GM18951 (cell line): ENCODE measurements around the gene MCEMP1.

ENCODE experiments used
- POLR2A ChIP-seq: IDR thresholded peaks from 4 replicates; pipeline ENCODE4 v1.6.1; 2011; ENCODE audit warnings: mild to moderate bottlenecking; ENCODE audit not compliant: insufficient read length, insufficient read depth; ENCODE audit errors: extremely low read depth
- in situ Hi-C: fragments of 300-500 bp; cut with MboI; formaldehyde crosslinking; loops from one replicate; pipeline ENCODE4 v1.12.0; 2022; ENCODE audit warnings: low sequenced_read_pairs, mixed read lengths, inconsistent platforms; ENCODE audit not compliant: unreplicated experiment

The MCEMP1 gene

DNA sequence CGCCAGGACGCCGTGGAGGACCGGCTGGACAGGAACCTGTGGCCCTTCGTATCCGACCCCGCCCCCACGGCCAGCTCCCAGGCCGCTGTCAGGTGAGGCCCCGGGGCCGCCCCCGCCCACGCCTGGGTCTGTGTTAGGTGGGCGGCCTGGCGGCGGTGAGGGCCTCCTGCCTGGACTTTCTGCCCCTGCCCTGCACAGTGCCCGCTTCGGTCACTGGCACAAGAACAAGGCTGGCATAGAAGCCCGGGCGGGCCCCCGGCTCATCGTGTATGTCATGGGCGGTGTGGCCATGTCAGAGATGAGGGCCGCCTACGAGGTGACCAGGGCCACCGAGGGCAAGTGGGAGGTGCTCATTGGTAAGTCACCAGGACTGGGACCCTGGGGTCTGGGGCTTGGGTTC, 29.7 kb upstream of the MCEMP1 start:
- no peak for TF ChIP-seq POLR2A
- in situ Hi-C loops = loop anchor here (10.0 kb wide), 1 partner anchor 158 kb away; no protein-coding TSS in a partner anchor

DNA sequence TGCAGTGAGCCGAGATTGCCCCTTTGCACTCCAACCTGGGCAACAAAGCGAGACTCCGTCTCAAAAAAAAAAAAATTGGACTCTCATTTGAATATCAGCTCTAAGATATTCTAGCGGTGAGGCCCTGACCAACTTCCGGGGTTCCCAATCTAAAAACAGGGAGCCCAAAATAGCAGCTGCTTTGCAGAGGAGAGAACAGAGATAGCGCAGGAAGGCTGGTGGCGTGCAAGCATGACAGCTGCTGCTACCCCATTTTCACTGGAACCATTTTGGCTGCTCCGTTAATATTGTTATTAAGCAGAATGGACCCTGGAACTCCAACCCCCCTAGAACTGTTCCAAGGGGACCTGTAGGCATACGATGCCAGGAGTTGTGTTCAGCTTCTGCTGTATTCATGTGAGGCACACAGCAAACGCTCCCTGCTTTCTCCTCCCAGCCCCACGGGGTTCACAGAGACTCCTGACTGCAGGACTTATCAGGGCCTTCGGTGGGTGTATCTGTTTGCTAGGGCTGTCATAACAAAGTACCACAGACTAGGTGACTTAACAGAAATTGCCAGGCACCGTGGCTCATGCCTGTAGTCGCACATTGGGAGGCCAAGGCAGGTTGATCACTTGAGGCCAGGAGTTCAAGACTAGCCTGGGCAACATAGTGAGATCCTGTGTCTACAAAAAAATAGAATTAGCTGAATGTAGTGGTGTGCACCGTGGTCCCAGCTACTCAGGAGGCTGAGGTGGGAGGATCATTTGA, 28.4 kb upstream of the MCEMP1 start:
- TF ChIP-seq POLR2A = no peak
- in situ Hi-C loops = loop anchor here (10.0 kb wide), 1 partner anchor 156 kb away; no protein-coding TSS in a partner anchor

DNA sequence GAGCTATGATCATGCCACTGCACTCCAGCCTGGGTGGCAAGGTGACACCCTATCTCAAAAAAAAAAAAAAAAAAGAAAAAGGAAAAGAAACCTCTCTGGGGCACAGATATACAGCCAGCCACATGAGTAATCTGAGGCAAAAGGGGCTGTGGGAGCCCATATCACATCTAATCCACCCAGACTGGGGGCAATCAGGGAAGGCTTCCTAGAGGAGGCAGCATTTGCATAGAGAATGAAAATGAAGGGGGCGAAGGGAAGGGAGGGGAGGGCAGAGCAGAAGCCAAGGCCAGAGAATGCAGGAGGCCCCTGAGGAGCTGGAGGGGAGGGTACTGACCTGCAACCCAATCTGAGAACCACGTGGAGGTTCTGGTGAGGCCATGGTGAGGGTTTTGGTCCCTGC, 26.7 kb upstream of the MCEMP1 start:
- TF ChIP-seq POLR2A = no peak
- in situ Hi-C loops = no loop called here

DNA sequence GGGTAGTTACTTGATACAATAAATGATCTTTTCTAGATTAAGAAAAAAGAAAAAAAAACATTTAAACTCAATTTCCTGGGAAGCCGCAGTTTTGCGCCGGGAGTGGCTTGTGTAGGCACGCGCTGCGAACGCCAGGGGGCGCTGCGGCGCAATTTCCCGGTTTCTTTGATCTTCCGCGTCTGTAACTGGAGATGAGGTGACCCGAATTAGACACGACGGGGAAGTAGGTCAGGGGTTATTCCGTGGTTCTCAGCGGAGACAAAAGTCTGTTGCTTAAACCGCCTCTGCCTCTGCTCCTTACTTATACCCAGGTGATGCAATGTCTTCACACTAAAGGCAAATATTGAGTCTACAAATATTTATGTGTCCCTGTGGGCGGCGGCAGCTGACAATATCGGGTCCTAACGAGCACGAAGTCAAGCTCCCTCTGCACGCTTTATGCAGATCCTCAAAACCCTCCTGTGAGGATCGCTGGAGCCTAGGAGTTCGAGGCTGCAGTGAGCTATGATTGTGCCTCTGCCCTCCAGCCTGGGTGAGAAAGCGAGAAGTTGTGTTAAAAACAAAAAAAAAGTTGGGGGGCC, 24.7 kb upstream of the MCEMP1 start:
- in situ Hi-C loops = no loop called here
- TF ChIP-seq POLR2A = no peak

DNA sequence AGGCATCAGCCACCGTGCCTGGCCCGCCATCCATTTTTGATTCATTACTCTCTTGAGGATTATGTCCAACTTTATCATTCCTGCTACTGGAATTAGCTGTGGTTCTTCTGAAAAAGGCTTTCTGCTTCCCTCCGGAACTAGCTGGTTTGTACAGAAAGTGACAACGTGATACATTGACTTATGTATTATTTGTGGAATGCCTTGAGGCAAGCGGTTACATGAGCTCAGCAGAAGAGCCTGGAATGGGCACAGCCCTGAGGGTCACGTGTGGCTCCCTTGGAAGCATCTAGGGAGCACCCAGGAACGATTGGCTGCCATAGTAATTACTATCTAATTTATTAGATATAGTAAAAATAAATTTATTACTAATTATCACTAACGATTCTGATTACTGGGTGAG, 22.5 kb upstream of the MCEMP1 start:
- in situ Hi-C loops = no loop called here
- TF ChIP-seq POLR2A = no peak

DNA sequence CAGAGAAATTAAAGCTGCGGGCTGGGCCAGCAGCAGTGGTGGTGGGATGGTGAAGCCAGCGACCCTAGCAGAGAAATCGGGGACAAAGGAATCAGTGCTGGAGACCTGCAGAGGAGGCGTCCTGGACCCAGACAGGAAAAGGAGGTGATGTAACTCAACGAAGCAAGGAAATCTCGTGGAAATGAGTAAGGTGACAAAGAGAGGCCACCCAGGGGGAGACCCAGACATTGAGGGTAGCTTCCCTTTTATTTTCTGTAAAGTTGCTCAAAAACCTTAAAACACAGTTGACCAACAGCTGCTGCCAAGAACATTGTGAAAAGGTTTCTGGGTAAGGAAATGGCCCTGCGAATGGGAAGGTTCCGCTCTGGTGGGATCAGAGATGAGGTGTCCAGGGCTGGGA, 21.3 kb upstream of the MCEMP1 start:
- TF ChIP-seq POLR2A = no peak
- in situ Hi-C loops = no loop called here

DNA sequence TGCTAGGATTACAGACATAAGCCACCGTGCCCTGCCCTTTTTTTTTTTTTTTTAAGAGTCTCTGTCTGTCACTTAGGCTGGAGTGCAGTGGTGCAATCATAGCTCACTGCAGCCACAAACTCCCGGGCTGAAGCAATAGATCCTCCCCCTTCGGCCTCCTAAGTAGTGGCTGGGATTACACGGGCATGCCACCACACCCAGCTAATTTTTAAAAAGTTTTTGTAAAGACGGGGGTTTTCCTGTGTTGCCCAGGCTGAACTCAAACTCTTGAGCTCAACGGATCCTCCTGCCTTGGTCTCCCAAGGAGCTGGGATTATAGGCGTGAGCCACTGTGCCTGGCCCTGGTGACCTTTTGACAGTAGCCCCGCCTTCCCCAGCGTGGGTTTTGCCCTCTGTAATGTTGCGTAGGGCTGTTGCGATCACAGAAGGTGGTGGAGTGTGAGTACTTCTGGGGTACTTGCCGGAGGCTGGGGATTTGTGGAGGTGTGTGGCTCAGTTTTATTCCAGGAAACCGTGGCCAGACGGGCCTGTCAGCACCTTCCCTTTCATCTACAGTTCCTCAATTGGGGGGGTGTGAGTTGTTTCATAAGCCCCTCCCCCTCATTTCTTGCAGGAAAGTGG, 19.6 kb upstream of the MCEMP1 start:
- no peak for TF ChIP-seq POLR2A
- in situ Hi-C loops = no loop called here

DNA sequence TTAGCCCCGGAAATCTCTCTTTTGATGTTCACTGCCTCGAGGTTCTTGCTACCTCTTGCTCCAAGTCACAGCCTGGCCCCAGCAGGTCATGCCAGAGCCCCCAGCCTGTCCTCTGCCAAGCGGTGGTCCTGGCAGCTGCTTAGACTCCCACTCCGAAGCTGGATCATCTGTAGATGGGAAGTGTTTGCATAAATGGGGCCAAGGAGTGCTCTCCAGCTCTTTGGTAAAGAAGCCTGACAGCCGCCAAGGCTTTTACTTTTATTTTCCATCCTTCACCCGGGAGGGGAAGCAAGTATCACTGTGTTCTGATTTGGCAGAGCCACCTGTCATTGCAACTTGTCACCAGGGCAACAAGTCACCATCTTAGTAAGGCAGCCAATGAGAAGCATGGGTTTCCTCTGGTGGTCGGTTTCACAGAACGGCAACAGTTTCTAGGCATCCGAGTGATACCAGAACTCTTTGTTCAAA, 18.6 kb upstream of the MCEMP1 start:
- in situ Hi-C loops = no loop called here
- no peak for TF ChIP-seq POLR2A

DNA sequence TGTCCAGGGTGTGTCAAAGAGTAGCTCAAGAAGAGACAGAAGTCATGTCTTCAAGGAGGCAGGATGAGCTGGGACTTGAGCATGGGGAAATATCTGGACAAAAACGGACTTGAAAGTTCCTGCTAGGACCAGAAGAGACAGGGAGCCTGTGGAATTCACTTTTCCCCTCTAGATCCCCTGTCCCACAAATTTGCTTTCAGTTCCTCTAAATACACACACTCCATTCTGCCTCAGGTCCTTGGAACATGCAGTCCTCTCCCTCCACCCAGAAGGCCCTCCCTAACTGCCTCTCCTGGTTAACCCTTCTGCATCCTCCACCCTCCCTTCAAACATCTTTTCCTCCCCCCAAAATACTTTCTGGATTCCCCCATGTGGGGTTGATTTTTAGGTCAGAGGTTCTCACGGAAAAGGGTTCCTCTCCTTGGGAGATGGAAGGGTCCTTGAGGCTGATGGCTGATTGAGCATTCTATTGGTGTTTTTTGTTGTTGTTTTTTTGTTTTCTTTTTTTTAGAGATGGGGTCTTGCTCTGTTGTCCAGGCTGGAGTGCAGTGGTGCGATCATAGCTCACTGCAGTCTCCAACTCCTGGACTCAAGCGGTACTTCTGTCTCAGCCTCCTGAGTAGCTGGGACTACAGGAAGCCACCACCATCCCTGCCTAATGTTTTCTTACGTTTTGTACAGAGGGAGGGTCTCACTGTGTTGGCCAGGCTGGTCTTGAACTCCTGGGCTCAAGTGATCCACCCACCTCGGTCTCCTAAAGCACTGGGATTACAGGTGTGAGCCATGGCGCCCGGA, 14.9 kb upstream of the MCEMP1 start:
- TF ChIP-seq POLR2A = no peak

DNA sequence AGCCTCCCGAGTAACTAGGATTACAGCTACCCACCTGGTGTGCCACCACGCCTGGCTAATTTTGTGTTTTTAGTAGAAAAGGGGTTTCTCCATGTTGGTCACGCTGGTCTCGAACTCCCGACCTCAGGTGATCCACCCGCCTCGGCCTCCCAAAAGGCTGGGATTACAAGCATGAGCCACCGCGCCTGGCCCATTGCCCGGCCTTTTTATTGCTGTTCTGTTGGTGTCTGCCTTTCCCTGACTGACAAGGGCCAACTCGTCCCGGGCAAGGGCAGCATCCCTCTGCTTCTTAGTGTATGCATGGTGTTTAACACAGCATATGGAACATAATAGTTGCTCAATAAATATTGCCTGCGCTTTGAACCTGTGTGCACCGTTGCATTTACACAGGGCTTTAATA, 14.2 kb upstream of the MCEMP1 start:
- in situ Hi-C loops = no loop called here
- TF ChIP-seq POLR2A = no peak

More for the DNA sequence above, 14.9 kb upstream of the MCEMP1 start:
- in situ Hi-C loops = no loop called here

DNA sequence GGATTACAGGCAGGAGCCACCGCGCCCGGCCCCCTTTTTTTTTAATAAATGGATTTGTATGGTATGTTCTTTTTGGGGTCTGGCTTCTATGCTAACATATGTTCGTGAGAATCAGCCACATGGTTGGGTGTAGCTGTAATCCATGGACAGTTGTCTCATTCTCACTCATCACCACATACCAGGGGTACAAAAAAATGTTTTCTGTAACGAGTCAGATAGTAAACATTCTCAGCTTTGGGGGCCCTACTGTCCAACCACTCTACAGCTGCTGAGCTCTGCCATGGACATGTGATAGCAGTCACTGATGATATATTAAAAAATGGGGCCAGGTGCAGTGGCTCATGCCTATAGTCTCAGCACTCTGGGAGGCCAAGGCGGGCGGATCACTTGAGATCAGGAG, 13.2 kb upstream of the MCEMP1 start:
- TF ChIP-seq POLR2A = no peak
- in situ Hi-C loops = no loop called here

DNA sequence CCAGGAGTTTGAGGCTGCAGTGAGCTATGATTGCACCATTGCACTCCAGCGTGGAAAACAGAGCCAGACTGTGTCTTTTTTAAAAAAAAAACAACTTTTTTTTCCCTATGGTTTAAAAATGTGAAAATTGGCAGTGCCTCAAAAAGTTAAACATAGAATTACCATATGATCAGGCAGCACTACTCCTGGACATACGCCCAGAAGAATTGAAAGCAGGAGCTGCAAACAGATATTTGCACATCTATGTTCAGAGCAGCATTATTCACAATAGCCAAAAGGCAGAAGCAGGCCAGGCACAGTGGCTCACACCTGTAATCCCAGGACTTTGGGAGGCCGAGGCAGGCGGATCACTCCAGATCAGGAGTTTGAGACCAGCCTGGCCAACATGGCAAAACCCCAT, 11.8 kb upstream of the MCEMP1 start:
- TF ChIP-seq POLR2A = no peak
- in situ Hi-C loops = no loop called here

DNA sequence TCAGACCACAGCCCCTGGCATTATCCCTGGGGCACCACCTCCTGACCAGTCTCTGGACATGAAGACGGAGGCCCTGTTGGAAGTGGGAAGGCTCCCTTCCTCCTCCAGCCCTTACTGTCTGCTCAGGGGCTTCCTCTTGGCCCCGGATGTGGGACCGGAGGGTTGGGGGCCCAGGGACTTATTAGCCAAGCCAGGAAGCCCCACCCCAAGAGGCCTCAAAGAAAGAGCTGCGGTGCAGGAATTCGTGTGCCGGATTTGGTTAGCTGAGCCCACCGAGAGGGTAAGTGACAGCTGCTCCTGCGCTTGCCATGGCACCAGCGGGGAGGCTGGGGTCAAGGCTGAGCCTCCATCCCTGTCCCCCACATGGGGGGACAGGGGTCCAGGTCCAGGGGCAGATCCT, 8.0 kb upstream of the MCEMP1 start, which contains the start of gene RETN:
Gene RETN (plus strand): TSS at position 208 of the 400 bp plus-strand sequence. CDS start 278 bp downstream, outside the sequence.
- in situ Hi-C loops = no loop called here
- no peak for TF ChIP-seq POLR2A
